Measurements from ENCODE around the gene ASCL1.

ASCL1 gene

GRCh38 chr12:102957339-102958050 is at the start of gene ASCL1:
Gene ASCL1 (plus strand): TSS chr12:102957674. CDS start chr12:102958245, 571 bp downstream.
- DNase-seq (ENCODE audit: low read depth in 2 of 2): no peak

- DNase-seq (ENCODE audit: low read depth in 2 of 2): no peak
These were observed 49.6 kb upstream of the ASCL1 start for GRCh38 chr12:102907918-102908317.

GRCh38 chr12:102910137-102910536 is 47.3 kb upstream of the ASCL1 start:
- no peak for DNase-seq (ENCODE audit: low read depth in 2 of 2)

GRCh38 chr12:102910792-102911191 is 46.7 kb upstream of the ASCL1 start:
- DNase-seq (ENCODE audit: low read depth in 2 of 2): no peak

- DNase-seq (ENCODE audit: low read depth in 2 of 2): no peak
These were observed 46.2 kb upstream of the ASCL1 start for GRCh38 chr12:102911320-102911719.

- DNase-seq (ENCODE audit: low read depth in 2 of 2): no peak
These were observed 45.2 kb upstream of the ASCL1 start for GRCh38 chr12:102912258-102912657.

GRCh38 chr12:102913453-102914226 is 43.8 kb upstream of the ASCL1 start:
- DNase-seq (ENCODE audit: low read depth in 2 of 2): no peak

GRCh38 chr12:102916252-102917025 is 41.0 kb upstream of the ASCL1 start:
- DNase-seq (ENCODE audit: low read depth in 2 of 2): no peak

- DNase-seq (ENCODE audit: low read depth in 2 of 2): no peak
These were observed 40.3 kb upstream of the ASCL1 start, which contains the start of gene PAH for GRCh38 chr12:102917026-102917787. Gene PAH (minus strand): TSS chr12:102917244. CDS start chr12:102917130, 114 bp downstream.

GRCh38 chr12:102918840-102919239 is 38.6 kb upstream of the ASCL1 start:
- no peak for DNase-seq (ENCODE audit: low read depth in 2 of 2)

GRCh38 chr12:102920271-102920670 is 37.2 kb upstream of the ASCL1 start:
- no peak for DNase-seq (ENCODE audit: low read depth in 2 of 2)

- no peak for DNase-seq (ENCODE audit: low read depth in 2 of 2)
These were observed 36.2 kb upstream of the ASCL1 start for GRCh38 chr12:102921240-102921639.

- DNase-seq (ENCODE audit: low read depth in 2 of 2): no peak
These were observed 30.3 kb upstream of the ASCL1 start for GRCh38 chr12:102927220-102927619.

GRCh38 chr12:102933168-102933567 is 24.3 kb upstream of the ASCL1 start:
- DNase-seq (ENCODE audit: low read depth in 2 of 2): no peak

GRCh38 chr12:102939059-102939458 is 18.4 kb upstream of the ASCL1 start:
- DNase-seq (ENCODE audit: low read depth in 2 of 2): no peak

GRCh38 chr12:102939670-102940222 is 17.7 kb upstream of the ASCL1 start:
- no peak for DNase-seq (ENCODE audit: low read depth in 2 of 2)

- no peak for DNase-seq (ENCODE audit: low read depth in 2 of 2)
These were observed 11.4 kb upstream of the ASCL1 start for GRCh38 chr12:102946042-102946441.

GRCh38 chr12:102948941-102949352 is 8.5 kb upstream of the ASCL1 start:
- peak in 1 of 2 donors; percentile 26 for DNase-seq (ENCODE audit: low read depth in 2 of 2)

- DNase-seq (ENCODE audit: low read depth in 2 of 2): no peak
These were observed 7.1 kb upstream of the ASCL1 start for GRCh38 chr12:102950107-102950949.

- DNase-seq (ENCODE audit: low read depth in 2 of 2): no peak
These were observed 6.4 kb upstream of the ASCL1 start for GRCh38 chr12:102950950-102951619.

All from stimulated activated CD8-positive, alpha-beta memory T cell treated with anti-CD3 and anti-CD28 coated beads, Interleukin-2, amount 100 ng/mL, for 1 hour (primary cell).